HepG2 (cell line): ENCODE results near the gene MXRA7. TPM values are rescaled to one million over a fixed set of nuclear protein-coding genes. Genes with fewer than 3 reads are reported as not detected.

Experiments
- CENPT ChIP-seq: sonication (generic); formaldehyde crosslinking; IDR thresholded peaks from 2 replicates; pipeline ENCODE4 v1.8.0; 2022; ENCODE audit warnings: low read depth, mild to moderate bottlenecking, moderate library complexity, missing genetic modification reagents
- MAF1 ChIP-seq: sonication (generic); formaldehyde crosslinking; IDR thresholded peaks from 2 replicates; pipeline ENCODE4 v1.5.0; 2020; ENCODE audit warnings: missing genetic modification reagents, borderline replicate concordance
- MIXL1 ChIP-seq: IDR thresholded peaks from 2 replicates; pipeline ENCODE4 v1.6.1; 2016
- POLR2AphosphoS5 ChIP-seq: IDR thresholded peaks from 2 replicates; pipeline ENCODE4 v1.6.1; 2012; ENCODE audit warnings: low read depth, low read length
- PPARG ChIP-seq: conservative IDR thresholded peaks from 2 replicates; pipeline ENCODE4 v1.6.1; 2016; ENCODE audit warnings: missing biosample characterization, missing genetic modification reagents
- PRPF4 ChIP-seq: fragments of 200-400 bp; formaldehyde crosslinking; IDR thresholded peaks from 2 replicates; pipeline ENCODE4 v1.6.1; 2016; ENCODE audit warnings: low read length, low read depth; ENCODE audit not compliant: poor library complexity, severe bottlenecking
- SETDB1 ChIP-seq: sonication (generic); formaldehyde crosslinking; IDR thresholded peaks from 2 replicates; pipeline ENCODE4 v1.5.1; 2020; ENCODE audit warnings: missing genetic modification reagents, mild to moderate bottlenecking, borderline replicate concordance
- ZEB1 ChIP-seq: IDR thresholded peaks from 2 replicates; pipeline ENCODE4 v1.6.1; 2012; ENCODE audit warnings: mild to moderate bottlenecking, low read depth, inconsistent platforms; ENCODE audit not compliant: insufficient replicate concordance
- ZNF709 ChIP-seq: sonication (generic); formaldehyde crosslinking; IDR thresholded peaks from 2 replicates; pipeline ENCODE4 v1.5.0; 2020; ENCODE audit warnings: mild to moderate bottlenecking, missing genetic modification reagents
- polyA plus RNA-seq, 8 experiments: library from polyadenylated mRNA; depleted of rRNA in 3 of 8; stranded (reverse) in 7 of 8; unstranded in 1 of 8; fragments of >200 nt; fragmentation: Illumina TruSeq in 4 of 8; extraction: Trizol in 4 of 8; gene quantifications; 2 replicates each; pipeline versions ENCODE4 v1.2.1 to v1.2.3, GENCODE V29; 2011 to 2016; ENCODE audit warnings: low read depth in 4 of 8, missing spikeins in 1 of 8, mixed read lengths in 1 of 8; ENCODE audit not compliant: insufficient read depth in 1 of 8
- total RNA-seq, 5 experiments: library from RNA; depleted of rRNA; stranded (reverse); fragments of >200 nt; fragmentation: Illumina TruSeq; extraction: Trizol; gene quantifications; 2 replicates each; pipeline ENCODE4 v1.2.3, GENCODE V29; 2016; ENCODE audit warnings: low read depth in 1 of 5
- TF ChIP-seq, protein P1 (sequence below): sonication (generic); formaldehyde crosslinking; IDR thresholded peaks from one replicate; pipeline ENCODE4 v1.5.1; 2020; ENCODE audit warnings: mild to moderate bottlenecking, missing genetic modification reagents; ENCODE audit errors: not compliant biosample characterization
- TF ChIP-seq, protein P2 (sequence below): IDR thresholded peaks from 2 replicates; pipeline ENCODE4 v1.6.1; 2016; ENCODE audit warnings: missing compliant biosample characterization, missing genetic modification reagents, borderline replicate concordance
- TF ChIP-seq, protein P3 (sequence below): sonication (generic); formaldehyde crosslinking; IDR thresholded peaks from 2 replicates; pipeline ENCODE4 v1.4.0; 2020; ENCODE audit warnings: missing genetic modification reagents
- TF ChIP-seq, protein P4 (sequence below): sonication (generic); formaldehyde crosslinking; conservative IDR thresholded peaks from 2 replicates; pipeline ENCODE4 v1.5.0; 2020; ENCODE audit warnings: missing genetic modification reagents

Gene MXRA7
- total and polyA plus RNA-seq, 2 of the 13 experiments (the other 11 are each of a cell fraction or from before 2014, with no cell fraction given) = 44.8 to 112 TPM

DNA sequence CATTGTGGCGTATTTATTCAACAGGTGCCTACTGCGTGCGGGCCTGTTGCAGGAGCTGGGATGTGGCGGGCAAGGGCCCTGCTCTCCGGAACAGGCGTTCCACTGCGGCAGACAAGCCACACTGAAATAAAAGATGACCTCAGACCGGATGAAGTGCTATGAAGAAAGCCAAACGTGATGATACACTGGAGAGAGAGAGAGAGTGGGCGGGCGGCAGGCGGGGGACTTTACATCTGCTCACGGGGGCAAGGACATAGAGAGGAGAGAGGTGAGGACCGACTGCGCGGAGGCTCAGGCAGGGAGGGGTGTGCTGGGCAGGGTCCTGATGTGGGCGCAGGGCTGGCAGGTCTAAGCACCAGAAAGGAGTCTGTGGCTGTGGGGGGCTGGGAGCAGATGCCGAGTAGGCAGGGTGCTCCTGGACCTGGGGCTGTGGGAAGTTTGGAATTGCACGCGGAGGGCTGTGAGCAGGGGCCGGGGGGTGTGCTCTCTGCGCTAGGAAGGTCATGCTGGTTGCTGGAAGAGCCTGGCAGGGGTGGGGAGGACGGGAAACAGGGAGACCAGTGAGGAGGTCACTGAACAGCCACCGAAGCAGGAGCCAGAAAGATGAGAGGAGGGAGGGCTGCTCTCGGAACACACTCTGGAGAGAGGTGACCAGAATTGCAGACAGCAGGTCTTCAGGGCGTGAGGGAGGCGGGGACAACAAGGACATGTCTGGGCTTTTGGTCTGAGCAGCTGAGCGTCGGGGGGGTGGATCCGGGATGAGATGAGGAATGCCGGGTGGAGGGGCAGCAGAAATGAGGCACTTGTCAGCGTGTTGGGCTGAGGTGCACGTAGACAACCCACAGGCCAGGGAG, 9.9 kb downstream of the MXRA7 start (continued):
- TF ChIP-seq, protein P1, sequence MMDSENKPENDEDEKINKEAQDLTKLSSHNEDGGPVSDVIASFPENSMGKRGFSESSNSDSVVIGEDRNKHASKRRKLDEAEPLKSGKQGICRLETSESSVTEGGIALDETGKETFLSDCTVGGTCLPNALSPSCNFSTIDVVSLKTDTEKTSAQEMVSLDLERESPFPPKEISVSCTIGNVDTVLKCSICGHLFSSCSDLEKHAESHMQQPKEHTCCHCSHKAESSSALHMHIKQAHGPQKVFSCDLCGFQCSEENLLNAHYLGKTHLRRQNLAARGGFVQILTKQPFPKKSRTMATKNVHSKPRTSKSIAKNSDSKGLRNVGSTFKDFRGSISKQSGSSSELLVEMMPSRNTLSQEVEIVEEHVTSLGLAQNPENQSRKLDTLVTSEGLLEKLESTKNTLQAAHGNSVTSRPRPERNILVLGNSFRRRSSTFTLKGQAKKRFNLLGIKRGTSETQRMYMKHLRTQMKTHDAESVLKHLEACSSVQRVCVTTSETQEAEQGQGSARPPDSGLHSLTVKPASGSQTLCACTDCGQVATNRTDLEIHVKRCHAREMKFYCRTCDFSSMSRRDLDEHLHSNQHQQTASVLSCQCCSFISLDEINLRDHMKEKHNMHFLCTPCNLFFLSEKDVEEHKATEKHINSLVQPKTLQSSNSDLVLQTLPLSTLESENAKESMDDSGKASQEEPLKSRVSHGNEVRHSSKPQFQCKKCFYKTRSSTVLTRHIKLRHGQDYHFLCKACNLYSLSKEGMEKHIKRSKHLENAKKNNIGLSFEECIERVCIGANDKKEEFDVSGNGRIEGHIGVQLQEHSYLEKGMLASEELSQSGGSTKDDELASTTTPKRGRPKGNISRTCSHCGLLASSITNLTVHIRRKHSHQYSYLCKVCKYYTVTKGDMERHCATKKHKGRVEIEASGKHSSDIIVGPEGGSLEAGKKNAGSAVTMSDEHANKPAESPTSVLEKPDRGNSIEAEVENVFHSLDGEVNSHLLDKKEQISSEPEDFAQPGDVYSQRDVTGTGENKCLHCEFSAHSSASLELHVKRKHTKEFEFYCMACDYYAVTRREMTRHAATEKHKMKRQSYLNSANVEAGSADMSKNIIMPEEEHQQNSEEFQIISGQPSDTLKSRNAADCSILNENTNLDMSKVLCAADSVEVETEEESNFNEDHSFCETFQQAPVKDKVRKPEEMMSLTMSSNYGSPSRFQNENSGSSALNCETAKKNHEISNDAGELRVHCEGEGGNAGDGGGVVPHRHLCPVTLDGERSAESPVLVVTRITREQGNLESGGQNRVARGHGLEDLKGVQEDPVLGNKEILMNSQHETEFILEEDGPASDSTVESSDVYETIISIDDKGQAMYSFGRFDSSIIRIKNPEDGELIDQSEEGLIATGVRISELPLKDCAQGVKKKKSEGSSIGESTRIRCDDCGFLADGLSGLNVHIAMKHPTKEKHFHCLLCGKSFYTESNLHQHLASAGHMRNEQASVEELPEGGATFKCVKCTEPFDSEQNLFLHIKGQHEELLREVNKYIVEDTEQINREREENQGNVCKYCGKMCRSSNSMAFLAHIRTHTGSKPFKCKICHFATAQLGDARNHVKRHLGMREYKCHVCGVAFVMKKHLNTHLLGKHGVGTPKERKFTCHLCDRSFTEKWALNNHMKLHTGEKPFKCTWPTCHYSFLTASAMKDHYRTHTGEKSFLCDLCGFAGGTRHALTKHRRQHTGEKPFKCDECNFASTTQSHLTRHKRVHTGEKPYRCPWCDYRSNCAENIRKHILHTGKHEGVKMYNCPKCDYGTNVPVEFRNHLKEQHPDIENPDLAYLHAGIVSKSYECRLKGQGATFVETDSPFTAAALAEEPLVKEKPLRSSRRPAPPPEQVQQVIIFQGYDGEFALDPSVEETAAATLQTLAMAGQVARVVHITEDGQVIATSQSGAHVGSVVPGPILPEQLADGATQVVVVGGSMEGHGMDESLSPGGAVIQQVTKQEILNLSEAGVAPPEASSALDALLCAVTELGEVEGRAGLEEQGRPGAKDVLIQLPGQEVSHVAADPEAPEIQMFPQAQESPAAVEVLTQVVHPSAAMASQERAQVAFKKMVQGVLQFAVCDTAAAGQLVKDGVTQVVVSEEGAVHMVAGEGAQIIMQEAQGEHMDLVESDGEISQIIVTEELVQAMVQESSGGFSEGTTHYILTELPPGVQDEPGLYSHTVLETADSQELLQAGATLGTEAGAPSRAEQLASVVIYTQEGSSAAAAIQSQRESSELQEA = peak; percentile 65
- TF ChIP-seq PPARG (CRISPR knock-in tag) (no peak), PRPF4 (no peak), ZNF709 (no peak), ZEB1 (no peak), POLR2AphosphoS5 (peak; percentile 39; the same call in 1 of the 2 replicates), MAF1 (CRISPR knock-in tag) (0 out of 2 replicates have a peak, but pooled peaks have one; percentile 26), SETDB1 (CRISPR knock-in tag) (no peak), MIXL1 (0 out of 2 replicates have a peak, but pooled peaks have one; percentile 49), CENPT (CRISPR knock-in tag) (no peak)
- TF ChIP-seq, protein P2, sequence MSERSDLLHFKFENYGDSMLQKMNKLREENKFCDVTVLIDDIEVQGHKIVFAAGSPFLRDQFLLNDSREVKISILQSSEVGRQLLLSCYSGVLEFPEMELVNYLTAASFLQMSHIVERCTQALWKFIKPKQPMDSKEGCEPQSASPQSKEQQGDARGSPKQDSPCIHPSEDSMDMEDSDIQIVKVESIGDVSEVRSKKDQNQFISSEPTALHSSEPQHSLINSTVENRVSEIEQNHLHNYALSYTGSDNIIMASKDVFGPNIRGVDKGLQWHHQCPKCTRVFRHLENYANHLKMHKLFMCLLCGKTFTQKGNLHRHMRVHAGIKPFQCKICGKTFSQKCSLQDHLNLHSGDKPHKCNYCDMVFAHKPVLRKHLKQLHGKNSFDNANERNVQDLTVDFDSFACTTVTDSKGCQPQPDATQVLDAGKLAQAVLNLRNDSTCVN (CRISPR knock-in tag) = no peak
- TF ChIP-seq, protein P3, sequence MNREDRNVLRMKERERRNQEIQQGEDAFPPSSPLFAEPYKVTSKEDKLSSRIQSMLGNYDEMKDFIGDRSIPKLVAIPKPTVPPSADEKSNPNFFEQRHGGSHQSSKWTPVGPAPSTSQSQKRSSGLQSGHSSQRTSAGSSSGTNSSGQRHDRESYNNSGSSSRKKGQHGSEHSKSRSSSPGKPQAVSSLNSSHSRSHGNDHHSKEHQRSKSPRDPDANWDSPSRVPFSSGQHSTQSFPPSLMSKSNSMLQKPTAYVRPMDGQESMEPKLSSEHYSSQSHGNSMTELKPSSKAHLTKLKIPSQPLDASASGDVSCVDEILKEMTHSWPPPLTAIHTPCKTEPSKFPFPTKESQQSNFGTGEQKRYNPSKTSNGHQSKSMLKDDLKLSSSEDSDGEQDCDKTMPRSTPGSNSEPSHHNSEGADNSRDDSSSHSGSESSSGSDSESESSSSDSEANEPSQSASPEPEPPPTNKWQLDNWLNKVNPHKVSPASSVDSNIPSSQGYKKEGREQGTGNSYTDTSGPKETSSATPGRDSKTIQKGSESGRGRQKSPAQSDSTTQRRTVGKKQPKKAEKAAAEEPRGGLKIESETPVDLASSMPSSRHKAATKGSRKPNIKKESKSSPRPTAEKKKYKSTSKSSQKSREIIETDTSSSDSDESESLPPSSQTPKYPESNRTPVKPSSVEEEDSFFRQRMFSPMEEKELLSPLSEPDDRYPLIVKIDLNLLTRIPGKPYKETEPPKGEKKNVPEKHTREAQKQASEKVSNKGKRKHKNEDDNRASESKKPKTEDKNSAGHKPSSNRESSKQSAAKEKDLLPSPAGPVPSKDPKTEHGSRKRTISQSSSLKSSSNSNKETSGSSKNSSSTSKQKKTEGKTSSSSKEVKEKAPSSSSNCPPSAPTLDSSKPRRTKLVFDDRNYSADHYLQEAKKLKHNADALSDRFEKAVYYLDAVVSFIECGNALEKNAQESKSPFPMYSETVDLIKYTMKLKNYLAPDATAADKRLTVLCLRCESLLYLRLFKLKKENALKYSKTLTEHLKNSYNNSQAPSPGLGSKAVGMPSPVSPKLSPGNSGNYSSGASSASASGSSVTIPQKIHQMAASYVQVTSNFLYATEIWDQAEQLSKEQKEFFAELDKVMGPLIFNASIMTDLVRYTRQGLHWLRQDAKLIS = no peak
- TF ChIP-seq, protein P4, sequence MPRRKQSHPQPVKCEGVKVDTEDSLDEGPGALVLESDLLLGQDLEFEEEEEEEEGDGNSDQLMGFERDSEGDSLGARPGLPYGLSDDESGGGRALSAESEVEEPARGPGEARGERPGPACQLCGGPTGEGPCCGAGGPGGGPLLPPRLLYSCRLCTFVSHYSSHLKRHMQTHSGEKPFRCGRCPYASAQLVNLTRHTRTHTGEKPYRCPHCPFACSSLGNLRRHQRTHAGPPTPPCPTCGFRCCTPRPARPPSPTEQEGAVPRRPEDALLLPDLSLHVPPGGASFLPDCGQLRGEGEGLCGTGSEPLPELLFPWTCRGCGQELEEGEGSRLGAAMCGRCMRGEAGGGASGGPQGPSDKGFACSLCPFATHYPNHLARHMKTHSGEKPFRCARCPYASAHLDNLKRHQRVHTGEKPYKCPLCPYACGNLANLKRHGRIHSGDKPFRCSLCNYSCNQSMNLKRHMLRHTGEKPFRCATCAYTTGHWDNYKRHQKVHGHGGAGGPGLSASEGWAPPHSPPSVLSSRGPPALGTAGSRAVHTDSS (CRISPR knock-in tag) = no peak
